K562 treated with DMSO at 1 percent for 12 hours (cell line): Measurements from ENCODE around the gene MAGEA6. TPM values are rescaled to one million over a fixed set of nuclear protein-coding genes. Genes with fewer than 3 reads are reported as not detected.

Experiments used
- total RNA-seq: library from RNA; unstranded; fragments of 300-600 nt; gene quantifications from 2 replicates; pipeline ENCODE4 v1.2.3, GENCODE V29; 2022; ENCODE audit not compliant: insufficient read depth

MAGEA6 gene, protein sequence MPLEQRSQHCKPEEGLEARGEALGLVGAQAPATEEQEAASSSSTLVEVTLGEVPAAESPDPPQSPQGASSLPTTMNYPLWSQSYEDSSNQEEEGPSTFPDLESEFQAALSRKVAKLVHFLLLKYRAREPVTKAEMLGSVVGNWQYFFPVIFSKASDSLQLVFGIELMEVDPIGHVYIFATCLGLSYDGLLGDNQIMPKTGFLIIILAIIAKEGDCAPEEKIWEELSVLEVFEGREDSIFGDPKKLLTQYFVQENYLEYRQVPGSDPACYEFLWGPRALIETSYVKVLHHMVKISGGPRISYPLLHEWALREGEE
- 95.2 and 104 TPM in 2 replicates for total RNA-seq

DNA sequence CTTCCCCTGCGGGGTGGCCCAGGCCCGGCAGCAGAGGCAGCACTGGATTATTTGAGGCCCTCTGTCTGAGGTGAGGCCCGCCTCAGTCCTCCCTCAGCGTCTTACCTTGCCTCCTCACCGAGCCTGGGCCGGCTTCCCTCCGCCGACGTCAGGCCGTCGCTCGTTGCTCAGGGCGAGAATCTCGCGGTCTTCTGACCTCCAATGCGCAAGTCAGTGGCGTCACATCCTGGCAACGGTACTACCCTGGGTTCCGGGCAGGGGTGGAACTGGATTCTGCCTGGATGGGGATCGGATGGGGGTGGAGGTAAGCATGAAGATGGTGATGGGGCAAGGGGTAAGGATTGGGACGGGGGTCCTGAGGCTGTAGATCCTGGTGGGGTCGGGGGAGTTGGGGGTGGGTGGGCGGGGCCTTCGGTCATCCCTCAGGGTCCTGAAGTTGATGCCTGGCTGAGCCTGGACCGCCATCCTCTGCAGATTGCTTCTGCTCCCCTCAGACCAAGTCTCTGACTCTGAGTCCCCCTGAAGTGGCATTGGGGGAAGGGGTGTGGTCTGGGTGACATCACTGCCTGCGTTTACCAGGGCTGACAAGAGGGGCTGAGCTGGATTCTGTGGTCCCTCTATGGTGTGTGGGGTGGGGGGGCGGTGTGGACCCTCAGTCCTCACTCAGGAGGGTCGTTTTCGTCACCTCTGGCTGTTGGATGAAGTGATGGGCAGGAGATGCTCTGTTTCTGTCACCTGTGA, at the start of gene MAGEA6:
Gene MAGEA6, minus strand, starts transcription at position 141 of the 741 bp plus-strand sequence. CDS start 2,039 bp downstream, outside the sequence.

DNA sequence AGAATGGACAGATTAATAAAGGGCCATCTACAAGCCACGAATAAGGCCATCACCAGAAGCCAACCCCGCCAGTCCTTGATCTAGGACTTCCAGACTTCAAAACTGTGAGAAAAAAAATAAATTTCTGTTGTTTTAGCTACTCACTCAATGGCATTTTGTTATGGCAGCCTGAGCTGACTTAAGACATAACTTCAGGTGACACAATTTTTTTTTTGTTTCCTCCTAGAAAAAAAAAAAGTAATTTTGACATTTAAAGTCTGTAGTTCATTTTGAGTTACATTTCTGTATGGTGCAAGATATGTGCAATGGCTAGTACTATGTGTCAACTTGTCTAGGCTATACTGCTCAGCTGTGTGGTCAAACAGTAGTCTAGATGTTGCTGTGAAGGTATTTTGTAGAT, 10.6 kb downstream of the MAGEA6 start, which contains the start of gene CSAG3:
Gene CSAG3, plus strand, starts transcription at position 301 of the 400 bp plus-strand sequence.

DNA sequence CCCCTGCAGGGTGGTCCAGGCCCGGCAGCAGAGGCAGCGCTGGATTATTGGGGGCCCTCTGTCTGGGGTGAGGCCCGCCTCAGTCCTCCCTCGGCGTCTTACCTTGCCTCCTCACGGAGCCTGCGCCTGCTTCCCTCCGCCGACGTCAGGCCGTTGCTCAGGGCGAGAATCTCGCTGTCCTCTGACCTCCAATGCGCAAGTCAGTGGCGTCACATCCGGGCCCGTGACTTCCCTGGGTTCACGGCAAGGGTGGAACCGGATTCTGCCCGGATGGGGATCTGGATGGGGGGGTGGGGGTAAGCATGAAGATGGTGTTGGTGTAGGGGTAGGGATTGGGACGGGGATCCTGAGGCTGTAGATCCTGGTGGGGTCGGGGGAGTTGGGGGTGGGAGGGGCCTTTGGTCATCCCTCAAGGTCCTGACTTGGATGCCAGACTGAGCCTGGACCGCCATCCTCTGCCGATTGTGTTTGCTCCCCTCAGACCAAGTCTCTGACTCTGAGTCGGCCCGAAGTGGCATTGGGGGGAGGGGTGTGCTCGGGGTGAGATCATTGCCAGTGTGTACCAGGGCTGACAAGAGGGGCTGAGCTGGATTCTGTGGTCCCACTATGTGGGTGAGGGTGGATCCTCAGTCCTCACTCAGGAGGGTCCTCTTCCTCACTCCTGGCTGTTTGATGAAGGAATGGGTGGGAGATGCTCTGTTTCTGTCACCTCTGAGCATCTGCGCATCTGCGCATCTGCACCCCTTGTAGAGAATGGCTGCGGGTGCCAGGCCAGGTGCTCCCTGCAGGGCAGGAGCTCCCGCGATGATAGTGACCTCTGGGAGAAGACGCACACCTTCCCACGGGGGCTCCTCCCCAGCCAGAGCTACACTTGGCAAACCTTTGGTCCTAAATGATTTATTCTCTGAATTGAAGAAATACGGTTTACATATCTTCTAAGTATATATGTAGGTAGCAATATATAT, 15.5 kb downstream of the MAGEA6 start, which contains the start of gene MAGEA2:
Gene MAGEA2, minus strand, starts transcription at position 157 of the 965 bp plus-strand sequence. CDS start 2,479 bp downstream, outside the sequence.

DNA sequence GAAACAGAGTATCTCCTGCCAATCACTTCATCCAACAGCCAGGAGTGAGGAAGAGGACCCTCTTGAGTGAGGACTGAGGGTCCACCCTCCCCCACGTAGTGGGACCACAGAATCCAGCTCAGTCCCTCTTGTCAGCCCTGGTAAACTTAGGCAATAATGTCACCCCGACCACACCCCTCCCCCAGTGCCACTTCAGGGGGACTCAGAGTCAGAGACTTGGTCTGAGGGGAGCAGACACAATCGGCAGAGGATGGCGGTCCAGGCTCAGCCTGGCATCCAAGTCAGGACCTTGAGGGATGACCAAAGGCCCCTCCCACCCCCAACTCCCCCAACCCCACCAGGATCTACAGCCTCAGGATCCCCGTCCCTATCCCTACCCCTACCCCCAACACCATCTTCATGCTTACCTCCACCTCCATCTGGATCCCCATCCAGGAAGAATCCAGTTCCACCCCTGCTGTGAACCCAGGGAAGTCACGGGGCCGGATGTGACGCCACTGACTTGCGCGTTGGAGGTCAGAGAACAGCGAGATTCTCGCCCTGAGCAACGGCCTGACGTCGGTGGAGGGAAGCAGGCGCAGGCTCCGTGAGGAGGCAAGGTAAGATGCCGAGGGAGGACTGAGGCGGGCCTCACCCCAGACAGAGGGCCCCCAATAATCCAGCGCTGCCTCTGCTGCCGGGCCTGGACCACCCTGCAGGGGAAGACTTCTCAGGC, 36.1 kb downstream of the MAGEA6 start, which contains the start of the genes CSAG1 and MAGEA12:
Gene CSAG1, minus strand, starts transcription at position 461 of the 715 bp plus-strand sequence. CDS start 1,261 bp downstream, outside the sequence.
Gene MAGEA12, plus strand, starts transcription at position 497 of the 715 bp plus-strand sequence. CDS start 2,405 bp downstream, outside the sequence.

Other genes with a start within 250 kb of the MAGEA6 start
- 0.19 and 0.53 TPM in 2 replicates for gene GABRQ, start 131.8 kb downstream of the MAGEA6 start, total RNA-seq
- 133 and 144 TPM in 2 replicates for gene MAGEA3, start 70.9 kb downstream of the MAGEA6 start, total RNA-seq
- not detected in 2 replicates for gene CSAG2, start 60.4 kb downstream of the MAGEA6 start, total RNA-seq
- 12.0 and 22.1 TPM in 2 replicates for gene MAGEA2B, start 55.1 kb downstream of the MAGEA6 start, total RNA-seq
- gene CSAG1, start 36.0 kb downstream of the MAGEA6 start, total RNA-seq, result 114 and 117 TPM in 2 replicates
- gene MAGEA12, start 35.9 kb downstream of the MAGEA6 start, total RNA-seq, result 75.2 and 77.3 TPM in 2 replicates
- 35.5 and 36.9 TPM in 2 replicates for gene MAGEA2, start 15.8 kb downstream of the MAGEA6 start, total RNA-seq
- gene CSAG3, start 10.5 kb downstream of the MAGEA6 start, total RNA-seq, result 22.9 and 29.0 TPM in 2 replicates
- gene CETN2, start 61.1 kb upstream of the MAGEA6 start, total RNA-seq, result 11.4 and 17.1 TPM in 2 replicates
- gene NSDHL, start 61.4 kb upstream of the MAGEA6 start, total RNA-seq, result 22.6 and 27.8 TPM in 2 replicates
- 0.24 and 0.37 TPM in 2 replicates for gene ZNF185, start 128.4 kb upstream of the MAGEA6 start, total RNA-seq
- gene PNMA5, start 224.4 kb upstream of the MAGEA6 start, total RNA-seq, result not detected in 2 replicates